Measurements from ENCODE around the gene RRAD.
A peak's percentile ranks its signal among the peaks of the same experiment; 100 is the strongest.

Gene RRAD

GRCh38 chr16:66928702-66929388 is 3.5 kb upstream of the RRAD start:
- H3K4me1 Mint-ChIP-seq = peaks cover 58% of the 10 kb centered on the region

GRCh38 chr16:66927918-66928649 is 2.7 kb upstream of the RRAD start:
- peaks cover 22% of the 10 kb centered on the region for H3K36me3 Mint-ChIP-seq
- H3K27ac Mint-ChIP-seq = peak overlapping the region; percentile 79
- no peaks in the 10 kb centered on the region for H3K9me3 Mint-ChIP-seq
- peaks cover 58% of the 10 kb centered on the region for H3K4me1 Mint-ChIP-seq
- no peak for DNase-seq (ENCODE audit: low spot score in 2 of 2)
- no peak overlapping the region for H3K4me3 Mint-ChIP-seq
- peak; percentile 68 for ATAC-seq

More at GRCh38 chr16:66928702-66929388, 3.5 kb upstream of the RRAD start:
- H3K36me3 Mint-ChIP-seq = peaks cover 30% of the 10 kb centered on the region
- no peaks in the 10 kb centered on the region for H3K9me3 Mint-ChIP-seq
- DNase-seq (ENCODE audit: low spot score in 2 of 2) (peak in 1 of 2 donors; percentile 71), ATAC-seq (peak; percentile 54)
- peak overlapping the region; percentile 79 for H3K27ac Mint-ChIP-seq
- H3K4me3 Mint-ChIP-seq = no peak overlapping the region

GRCh38 chr16:66926961-66927436 is 1.7 kb upstream of the RRAD start:
- DNase-seq (ENCODE audit: low spot score in 2 of 2) = no peak
- Mint-ChIP-seq H3K36me3 (peaks cover 12% of the 10 kb centered on the region), H3K9me3 (no peaks in the 10 kb centered on the region), H3K27ac (peak overlapping the region; percentile 79), H3K4me3 (no peak overlapping the region), H3K4me1 (peaks cover 47% of the 10 kb centered on the region)
- no peak for ATAC-seq

- Mint-ChIP-seq H3K36me3 (peaks cover 5% of the 10 kb centered on the region), H3K4me3 (peak overlapping the region; percentile 69), H3K4me1 (peaks cover 42% of the 10 kb centered on the region), H3K27ac (no peak overlapping the region), H3K9me3 (no peaks in the 10 kb centered on the region)
- ATAC-seq (no peak), DNase-seq (ENCODE audit: low spot score in 2 of 2) (no peak)
These were observed 1.0 kb upstream of the RRAD start for GRCh38 chr16:66926171-66926947.

GRCh38 chr16:66924527-66925321 is 611 bp downstream of the RRAD start:
- H3K9me3 Mint-ChIP-seq = no peaks in the 10 kb centered on the region
- peak; percentile 53 to 72 for DNase-seq (ENCODE audit: low spot score in 2 of 2)
- peak overlapping the region; percentile 69 for H3K4me3 Mint-ChIP-seq
- peak; percentile 72 for ATAC-seq
- H3K36me3 Mint-ChIP-seq = no peaks in the 10 kb centered on the region
- H3K27ac Mint-ChIP-seq = no peak overlapping the region
- peaks cover 42% of the 10 kb centered on the region for H3K4me1 Mint-ChIP-seq

GRCh38 chr16:66923866-66924265 is 1.5 kb downstream of the RRAD start:
- H3K27ac Mint-ChIP-seq = no peak overlapping the region

GRCh38 chr16:66923247-66923731 is 2.0 kb downstream of the RRAD start:
- no peak overlapping the region for H3K27ac Mint-ChIP-seq
- peaks cover 33% of the 10 kb centered on the region for H3K4me1 Mint-ChIP-seq
- no peaks in the 10 kb centered on the region for H3K9me3 Mint-ChIP-seq
- H3K36me3 Mint-ChIP-seq = no peaks in the 10 kb centered on the region
- DNase-seq (ENCODE audit: low spot score in 2 of 2) = no peak
- peak overlapping the region; percentile 69 for H3K4me3 Mint-ChIP-seq
- ATAC-seq = no peak

More at GRCh38 chr16:66923866-66924265, 1.5 kb downstream of the RRAD start:
- Mint-ChIP-seq H3K4me3 (peak overlapping the region; percentile 69), H3K36me3 (no peaks in the 10 kb centered on the region), H3K9me3 (no peaks in the 10 kb centered on the region), H3K4me1 (peaks cover 39% of the 10 kb centered on the region)
- DNase-seq (ENCODE audit: low spot score in 2 of 2) (no peak), ATAC-seq (no peak)

GRCh38 chr16:66921729-66922450 is 3.4 kb downstream of the RRAD start:
- ATAC-seq (no peak), DNase-seq (ENCODE audit: low spot score in 2 of 2) (no peak)
- H3K9me3 Mint-ChIP-seq = no peaks in the 10 kb centered on the region
- H3K27ac Mint-ChIP-seq = no peak overlapping the region
- H3K4me3 Mint-ChIP-seq = no peak overlapping the region
- H3K4me1 Mint-ChIP-seq = peaks cover 19% of the 10 kb centered on the region
- H3K36me3 Mint-ChIP-seq = no peaks in the 10 kb centered on the region

GRCh38 chr16:66920924-66921680 is 4.2 kb downstream of the RRAD start:
- no peak for DNase-seq (ENCODE audit: low spot score in 2 of 2)
- H3K4me3 Mint-ChIP-seq = no peak overlapping the region

GRCh38 chr16:66920299-66920590 is 5.1 kb downstream of the RRAD start:
- Mint-ChIP-seq H3K36me3 (no peaks in the 10 kb centered on the region), H3K4me1 (peaks cover 11% of the 10 kb centered on the region), H3K4me3 (no peak overlapping the region), H3K27ac (peak overlapping the region; percentile 13), H3K9me3 (no peaks in the 10 kb centered on the region)
- DNase-seq (ENCODE audit: low spot score in 2 of 2) (no peak), ATAC-seq (no peak)

More at GRCh38 chr16:66920924-66921680, 4.2 kb downstream of the RRAD start:
- Mint-ChIP-seq H3K27ac (no peak overlapping the region), H3K9me3 (no peaks in the 10 kb centered on the region), H3K4me1 (peaks cover 19% of the 10 kb centered on the region), H3K36me3 (no peaks in the 10 kb centered on the region)
- ATAC-seq = no peak

- DNase-seq (ENCODE audit: low spot score in 2 of 2) = no peak
- Mint-ChIP-seq H3K36me3 (no peaks in the 10 kb centered on the region), H3K9me3 (no peaks in the 10 kb centered on the region), H3K4me1 (peaks cover 10% of the 10 kb centered on the region), H3K4me3 (no peak overlapping the region), H3K27ac (peak overlapping the region; percentile 13)
- ATAC-seq = no peak
These were observed 5.6 kb downstream of the RRAD start for GRCh38 chr16:66919569-66920298.

- peak within 1 kb of the TSS; percentile 13 for H3K27ac Mint-ChIP-seq
- H3K36me3 Mint-ChIP-seq = no peaks in the 10 kb centered on the region
- H3K4me1 Mint-ChIP-seq = peaks cover 9% of the 10 kb centered on the region
- H3K4me3 Mint-ChIP-seq = no peak within 1 kb of the TSS
- ATAC-seq = no peak
- no peak for DNase-seq (ENCODE audit: low spot score in 2 of 2)
- no peaks in the 10 kb centered on the region for H3K9me3 Mint-ChIP-seq
These were observed 6.3 kb downstream of the RRAD start, which contains the start of gene CDH16 for GRCh38 chr16:66918803-66919568. TSS of gene CDH16 (minus strand) at chr16:66918885. CDS start at chr16:66918065, 820 bp downstream.
